HG03571 (cell line): ENCODE results near the gene PARVG.

Source experiments
- ATAC-seq: cut with Tn5 transposase; IDR thresholded peaks from one replicate; pipeline ENCODE4 v1.9.1; 2021; ENCODE audit not compliant: unreplicated experiment

Gene PARVG

GRCh38 chr22:44195189-44195871 is 14.6 kb downstream of the PARVG start:
- no peak for ATAC-seq

- no peak for ATAC-seq
Observed at GRCh38 chr22:44196241-44196640, 15.5 kb downstream of the PARVG start.

- no peak for ATAC-seq
Observed at GRCh38 chr22:44196731-44197131, 16.0 kb downstream of the PARVG start.

GRCh38 chr22:44197271-44197670 is 16.5 kb downstream of the PARVG start:
- no peak for ATAC-seq

GRCh38 chr22:44199164-44199563 is 18.4 kb downstream of the PARVG start:
- no peak for ATAC-seq

- ATAC-seq, result no peak
Observed at GRCh38 chr22:44199866-44200265, 19.1 kb downstream of the PARVG start.

- no peak for ATAC-seq
Observed at GRCh38 chr22:44200451-44200850, 19.7 kb downstream of the PARVG start.

- ATAC-seq, result no peak
Observed at GRCh38 chr22:44200855-44201550, 20.3 kb downstream of the PARVG start.

GRCh38 chr22:44201665-44202064 is 20.9 kb downstream of the PARVG start:
- ATAC-seq, result no peak

- ATAC-seq, result no peak
Observed at GRCh38 chr22:44202261-44202789, 21.6 kb downstream of the PARVG start.

- ATAC-seq, result no peak
Observed at GRCh38 chr22:44203203-44203602, 22.5 kb downstream of the PARVG start.

- ATAC-seq, result no peak
Observed at GRCh38 chr22:44204739-44205515, 24.2 kb downstream of the PARVG start.

- no peak for ATAC-seq
Observed at GRCh38 chr22:44205516-44206329, 25.0 kb downstream of the PARVG start.

- ATAC-seq, result no peak
Observed at GRCh38 chr22:44206330-44206645, 25.6 kb downstream of the PARVG start.

- no peak for ATAC-seq
Observed at GRCh38 chr22:44206696-44207095, 26.0 kb downstream of the PARVG start.

- ATAC-seq, result no peak
Observed at GRCh38 chr22:44207173-44207980, 26.7 kb downstream of the PARVG start.

- no peak for ATAC-seq
Observed at GRCh38 chr22:44207981-44208317, 27.2 kb downstream of the PARVG start.

GRCh38 chr22:44209343-44209742 is 28.6 kb downstream of the PARVG start:
- ATAC-seq, result no peak

GRCh38 chr22:44210722-44211121 is 30.0 kb downstream of the PARVG start:
- ATAC-seq, result no peak

- ATAC-seq, result no peak
Observed at GRCh38 chr22:44211256-44211945, 30.7 kb downstream of the PARVG start.
